ENCODE measurements around the gene GPR63.

DNA sequence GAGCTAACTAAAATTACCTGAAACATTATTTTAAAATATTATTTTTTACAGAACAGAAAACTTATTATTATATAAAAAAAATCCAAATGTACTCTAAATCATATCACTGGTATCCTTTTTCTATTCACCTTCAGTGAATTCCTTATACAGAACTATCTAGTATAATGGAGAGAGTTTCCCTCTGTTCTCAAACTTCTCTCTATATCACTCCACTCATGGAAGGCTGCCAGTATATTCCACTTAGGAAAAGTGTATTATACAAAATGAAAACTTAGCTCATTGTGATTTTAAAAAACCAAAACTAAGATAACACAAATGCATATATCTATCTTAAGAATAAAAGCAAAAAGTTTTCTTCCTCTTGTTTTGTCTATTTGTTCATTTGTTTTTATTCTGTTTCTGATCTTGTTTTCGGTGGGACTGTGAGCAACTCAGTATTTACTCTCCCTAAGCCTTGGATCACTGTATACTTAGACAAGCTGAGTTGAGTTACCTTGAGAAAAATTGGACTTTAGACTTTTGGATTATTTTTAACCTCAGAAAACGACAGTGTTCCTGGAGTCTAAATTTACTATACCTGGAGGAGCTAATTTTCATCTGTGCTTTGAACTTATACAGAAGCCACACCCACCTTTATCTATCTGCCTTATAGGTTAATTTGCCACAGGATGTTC lies 61.4 kb downstream of the GPR63 start:
- TF ChIP-seq, protein P1, sequence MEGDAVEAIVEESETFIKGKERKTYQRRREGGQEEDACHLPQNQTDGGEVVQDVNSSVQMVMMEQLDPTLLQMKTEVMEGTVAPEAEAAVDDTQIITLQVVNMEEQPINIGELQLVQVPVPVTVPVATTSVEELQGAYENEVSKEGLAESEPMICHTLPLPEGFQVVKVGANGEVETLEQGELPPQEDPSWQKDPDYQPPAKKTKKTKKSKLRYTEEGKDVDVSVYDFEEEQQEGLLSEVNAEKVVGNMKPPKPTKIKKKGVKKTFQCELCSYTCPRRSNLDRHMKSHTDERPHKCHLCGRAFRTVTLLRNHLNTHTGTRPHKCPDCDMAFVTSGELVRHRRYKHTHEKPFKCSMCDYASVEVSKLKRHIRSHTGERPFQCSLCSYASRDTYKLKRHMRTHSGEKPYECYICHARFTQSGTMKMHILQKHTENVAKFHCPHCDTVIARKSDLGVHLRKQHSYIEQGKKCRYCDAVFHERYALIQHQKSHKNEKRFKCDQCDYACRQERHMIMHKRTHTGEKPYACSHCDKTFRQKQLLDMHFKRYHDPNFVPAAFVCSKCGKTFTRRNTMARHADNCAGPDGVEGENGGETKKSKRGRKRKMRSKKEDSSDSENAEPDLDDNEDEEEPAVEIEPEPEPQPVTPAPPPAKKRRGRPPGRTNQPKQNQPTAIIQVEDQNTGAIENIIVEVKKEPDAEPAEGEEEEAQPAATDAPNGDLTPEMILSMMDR (IDR thresholded peaks at IDR 0.05) = no peak
- TF ChIP-seq POLR2A (IDR thresholded peaks at IDR 0.05) = no peak
